ENCODE results near the gene STAB1.

The STAB1 gene

DNA sequence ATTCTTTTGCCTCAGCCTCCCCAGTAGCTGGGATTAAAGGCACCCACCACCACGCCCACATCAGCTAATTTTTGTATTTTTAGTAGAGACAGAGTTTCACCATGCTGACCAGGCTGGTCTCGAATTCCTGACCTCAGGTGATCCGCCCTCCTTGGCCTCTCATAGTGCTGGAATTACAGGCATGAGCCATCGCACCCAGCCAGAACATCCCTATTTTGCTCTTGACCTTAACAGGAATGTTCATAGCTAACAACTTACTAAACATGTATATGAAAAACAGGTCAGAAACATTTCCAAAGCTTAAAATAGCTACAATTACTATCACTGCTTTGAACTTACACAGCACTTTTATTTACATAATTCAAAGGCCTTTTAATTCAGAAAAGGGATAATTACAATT, 74.9 kb downstream of the STAB1 start:
- no peak for DNase-seq (ENCODE audit: low read depth in 3 of 3)

- DNase-seq (ENCODE audit: low read depth in 3 of 3), result no peak
Observed at GRCh38 chr3:52572221-52572620, 77.1 kb downstream of the STAB1 start.
